Epithelial cell of esophagus (primary cell): ENCODE data around the gene FOXO6.
"Not testable (repeated sequence)": the region's sequence is repeated elsewhere in the genome, so short reads cannot be mapped to it uniquely, and the experiment has no call there.

ENCODE experiments used
- DNase-seq: peaks from one replicate; pipeline ENCODE4 v3.0.0; 2010; ENCODE audit warnings: low read depth
- H3K4me3 ChIP-seq: 2 replicates; pipeline ENCODE4 v1.5.1; 2011; ENCODE audit warnings: mild to moderate bottlenecking, low read length, control low read depth
- TF ChIP-seq, protein P1 (sequence below): IDR thresholded peaks from 2 replicates; pipeline ENCODE4 v1.5.1; 2011; ENCODE audit warnings: low read depth, mild to moderate bottlenecking, low read length, control low read depth, inconsistent platforms; ENCODE audit not compliant: insufficient read depth; ENCODE audit errors: missing control alignments

Gene FOXO6

DNA sequence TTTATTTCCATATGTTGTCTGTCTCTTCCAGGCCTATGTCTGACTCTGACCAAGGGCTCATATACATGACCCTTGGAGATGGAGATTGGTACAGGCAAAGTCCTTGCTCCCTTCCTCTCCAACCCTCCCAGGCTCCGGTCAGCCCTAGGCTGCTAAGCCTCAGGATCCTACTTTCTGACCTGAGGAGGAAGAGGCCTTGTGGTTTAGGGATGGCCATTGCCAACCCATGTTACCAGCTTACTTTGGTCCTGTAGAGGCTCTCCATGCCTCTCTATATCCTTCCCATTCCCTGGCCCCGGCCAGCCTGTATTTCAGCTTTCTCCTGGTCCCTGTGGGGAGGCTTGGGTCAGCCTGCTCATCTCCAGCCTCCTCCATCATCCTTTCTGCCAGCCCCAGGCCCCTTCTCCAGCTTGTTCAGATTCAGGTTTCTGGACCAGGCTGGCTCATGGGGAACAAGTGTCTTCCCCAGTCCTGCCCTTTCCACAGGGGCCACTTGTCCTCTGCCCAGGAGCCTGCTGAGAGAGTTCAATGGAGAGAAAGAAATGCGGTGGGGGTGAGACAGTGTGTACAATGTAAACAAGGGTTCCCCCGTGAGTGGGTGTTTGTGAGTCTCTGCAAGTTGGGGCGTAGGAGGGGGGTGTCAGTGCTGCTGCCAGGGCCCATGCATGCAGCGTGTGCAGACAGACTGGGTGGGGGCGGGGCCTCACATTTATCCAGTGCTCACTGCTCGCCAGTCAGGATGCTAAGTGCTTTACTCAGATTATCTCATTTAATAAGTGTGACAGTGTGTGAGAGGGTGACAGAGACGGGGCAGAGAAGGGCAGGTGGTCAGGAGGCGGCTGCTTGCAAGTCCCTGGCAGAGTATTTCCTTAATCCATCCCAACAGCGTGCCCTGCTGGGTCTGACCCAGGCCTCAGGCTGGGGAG is 31.3 kb upstream of the FOXO6 start:
- TF ChIP-seq, protein P1, sequence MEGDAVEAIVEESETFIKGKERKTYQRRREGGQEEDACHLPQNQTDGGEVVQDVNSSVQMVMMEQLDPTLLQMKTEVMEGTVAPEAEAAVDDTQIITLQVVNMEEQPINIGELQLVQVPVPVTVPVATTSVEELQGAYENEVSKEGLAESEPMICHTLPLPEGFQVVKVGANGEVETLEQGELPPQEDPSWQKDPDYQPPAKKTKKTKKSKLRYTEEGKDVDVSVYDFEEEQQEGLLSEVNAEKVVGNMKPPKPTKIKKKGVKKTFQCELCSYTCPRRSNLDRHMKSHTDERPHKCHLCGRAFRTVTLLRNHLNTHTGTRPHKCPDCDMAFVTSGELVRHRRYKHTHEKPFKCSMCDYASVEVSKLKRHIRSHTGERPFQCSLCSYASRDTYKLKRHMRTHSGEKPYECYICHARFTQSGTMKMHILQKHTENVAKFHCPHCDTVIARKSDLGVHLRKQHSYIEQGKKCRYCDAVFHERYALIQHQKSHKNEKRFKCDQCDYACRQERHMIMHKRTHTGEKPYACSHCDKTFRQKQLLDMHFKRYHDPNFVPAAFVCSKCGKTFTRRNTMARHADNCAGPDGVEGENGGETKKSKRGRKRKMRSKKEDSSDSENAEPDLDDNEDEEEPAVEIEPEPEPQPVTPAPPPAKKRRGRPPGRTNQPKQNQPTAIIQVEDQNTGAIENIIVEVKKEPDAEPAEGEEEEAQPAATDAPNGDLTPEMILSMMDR: no peak
- H3K4me3 ChIP-seq: no peak overlapping the region
- no peak for DNase-seq

DNA sequence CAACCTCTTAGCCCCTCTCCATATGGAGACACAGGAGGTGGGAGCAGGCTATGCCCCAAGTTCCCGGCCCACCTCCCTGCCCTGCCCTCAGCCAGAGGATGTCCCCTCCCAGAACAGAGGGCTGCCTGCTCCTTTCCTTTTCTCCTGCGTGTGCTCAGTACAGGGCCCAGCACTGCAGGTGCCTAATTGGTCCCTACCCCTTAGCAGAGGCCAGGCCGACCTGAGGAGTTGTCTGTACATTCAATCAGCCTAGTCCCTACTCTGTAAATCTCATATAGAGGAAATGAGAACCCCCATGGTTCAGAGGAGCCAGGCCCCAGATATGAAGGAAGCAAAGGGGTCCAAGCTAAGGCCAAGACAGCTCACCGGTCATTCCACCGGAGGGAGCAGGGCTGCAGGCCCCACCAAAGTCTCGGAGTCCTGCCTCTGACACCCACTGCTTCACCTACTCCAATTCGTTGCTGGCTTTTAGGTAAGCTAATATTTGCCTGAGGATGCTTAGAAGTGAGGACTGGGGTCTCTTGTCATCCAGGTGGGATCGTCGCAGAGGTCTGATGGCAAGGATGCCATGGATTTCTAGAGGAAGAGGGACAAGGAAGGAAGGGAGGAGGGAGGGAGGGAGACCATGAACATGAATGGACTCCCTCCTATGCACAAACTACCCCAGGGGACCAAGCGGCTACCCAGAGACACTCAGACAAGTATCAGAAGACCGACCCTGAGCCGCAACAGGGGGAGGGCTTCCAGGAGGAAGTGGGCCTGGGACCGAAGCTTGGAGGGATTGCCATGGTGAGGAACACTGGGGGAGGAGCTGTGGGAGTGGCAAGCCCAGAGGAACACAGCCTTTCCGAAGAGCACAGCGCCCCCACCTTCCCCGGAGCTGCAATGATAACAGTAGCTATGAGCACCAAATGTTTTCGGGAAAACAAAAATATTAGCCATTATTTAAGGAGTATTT is 30.4 kb upstream of the FOXO6 start:
- DNase-seq: no peak
- no peak overlapping the region for H3K4me3 ChIP-seq

DNA sequence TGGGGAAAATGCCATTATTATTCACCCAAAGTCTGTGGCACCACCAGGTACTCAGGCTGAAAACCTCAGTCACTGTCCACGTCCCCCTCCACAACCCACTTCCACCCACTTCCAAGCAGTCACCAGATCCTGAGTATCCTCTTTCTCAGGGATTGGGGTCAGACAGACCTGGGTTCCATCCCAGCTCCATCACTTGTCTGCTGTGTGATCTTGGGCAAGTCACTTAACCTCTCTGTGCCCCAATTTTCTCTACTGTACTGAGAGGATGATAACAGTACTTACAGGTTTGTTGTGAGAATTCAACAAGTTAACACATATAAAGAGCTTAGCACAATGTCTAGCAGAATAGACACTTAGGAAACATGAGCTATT is 29.7 kb upstream of the FOXO6 start:
- TF ChIP-seq, protein P1: no peak
- H3K4me3 ChIP-seq: no peak overlapping the region
- DNase-seq: no peak

More for the DNA sequence above, 30.4 kb upstream of the FOXO6 start:
- TF ChIP-seq, protein P1: no peak

DNA sequence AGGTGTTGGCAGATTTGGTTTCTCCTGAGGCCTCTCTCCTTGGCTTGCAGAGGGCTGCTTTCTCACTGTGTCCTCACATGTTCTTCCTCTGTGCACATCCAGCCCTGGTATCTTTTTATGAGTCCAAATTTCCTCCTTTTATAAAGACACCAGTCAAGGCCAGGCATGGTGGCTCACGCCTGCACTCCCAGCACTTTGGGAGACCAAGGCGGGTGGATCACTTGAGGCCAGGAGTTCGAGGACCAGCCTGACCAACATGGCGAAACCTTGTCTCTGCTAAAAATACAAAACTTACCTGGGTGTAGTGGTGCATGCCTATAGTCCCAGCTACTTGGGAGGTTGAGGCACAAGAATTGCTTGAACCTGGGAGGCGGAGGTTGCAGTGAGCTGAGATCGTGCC is 29.1 kb upstream of the FOXO6 start:
- H3K4me3 ChIP-seq, DNase-seq: not testable (repeated sequence)

DNA sequence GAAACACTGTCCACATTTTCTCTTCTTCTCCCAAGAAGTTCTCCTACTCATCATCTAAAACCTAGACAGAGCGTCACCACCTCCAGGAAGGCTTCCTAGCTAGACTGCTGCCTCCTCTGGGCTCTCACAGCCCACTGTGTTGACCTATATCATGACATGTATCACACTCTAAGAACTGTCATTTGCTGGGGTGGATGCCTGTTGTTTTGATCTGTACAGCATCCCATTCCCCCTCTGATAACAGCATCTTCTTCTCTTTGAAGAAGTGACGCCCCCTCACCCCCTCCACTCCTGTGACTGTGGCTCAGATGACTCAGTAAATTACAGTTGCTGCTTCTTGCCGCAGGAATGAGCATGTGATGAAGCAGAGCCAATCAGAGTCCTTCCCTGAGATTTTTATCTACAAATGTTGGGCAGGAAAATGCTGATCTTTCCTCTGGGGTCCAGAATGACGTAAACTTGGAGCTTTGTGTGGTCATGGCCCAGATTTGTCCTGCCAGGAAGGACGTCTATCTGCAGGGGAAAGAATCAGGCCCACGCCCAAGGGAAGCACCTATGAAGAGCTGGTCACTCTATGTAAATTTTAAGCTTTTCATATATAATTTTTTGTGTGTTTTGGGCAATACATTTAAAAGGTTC is 28.0 kb upstream of the FOXO6 start:
- DNase-seq: no peak
- H3K4me3 ChIP-seq: no peak overlapping the region
- TF ChIP-seq, protein P1: no peak

DNA sequence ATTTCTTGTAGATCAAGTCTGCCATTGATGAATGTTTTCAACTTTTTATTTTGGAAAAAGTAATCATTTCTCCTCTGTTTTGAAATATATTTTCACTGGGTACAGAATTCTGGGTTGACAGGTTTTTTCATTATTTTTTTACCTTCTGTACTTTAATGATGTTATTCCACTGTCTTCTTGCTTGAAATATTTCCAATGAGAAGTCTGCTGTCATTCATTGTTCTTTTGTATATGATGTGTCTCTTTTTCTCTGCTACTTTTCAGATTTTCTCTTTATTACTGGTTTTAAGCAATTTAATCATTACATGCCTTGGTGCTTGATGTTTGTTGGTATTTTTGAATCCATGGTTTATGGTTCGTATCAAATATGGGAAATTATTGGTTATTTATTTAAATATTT is 22.4 kb upstream of the FOXO6 start:
- no peak overlapping the region for H3K4me3 ChIP-seq
- TF ChIP-seq, protein P1: no peak
- no peak for DNase-seq
